Heart right ventricle (tissue), 16 donors: ENCODE measurements around the gene NKD2. TPM values are rescaled to one million over a fixed set of nuclear protein-coding genes. Genes with fewer than 3 reads are reported as not detected.

ENCODE experiments used
- ATAC-seq, 8 donors: fragments of 200-7000 bp; cut with Tn5 transposase; one replicate each; pipeline ENCODE4 v1.9.1; 2020; ENCODE audit warnings: mild to moderate bottlenecking in 8 of 8, moderate library complexity in 8 of 8, moderate number of reproducible peaks in 1 of 8
- DNase-seq, 2 donors: peaks; one replicate each; pipeline ENCODE4 v3.0.0-alpha.2; 2020
- H3K27ac ChIP-seq, 10 donors: fragments of 200-600 bp; sonication (generic) in 2 of 10; one replicate each; pipeline versions ENCODE4 v1.5.0 to v1.8.0; 2020 to 2022; ENCODE audit warnings: mild to moderate bottlenecking in 3 of 10
- H3K27me3 ChIP-seq, 7 donors: fragments of 200-600 bp; one replicate each; pipeline ENCODE4 v1.8.0; 2021 to 2022; ENCODE audit warnings: mild to moderate bottlenecking in 2 of 7
- H3K36me3 ChIP-seq, 9 donors: fragments of 200-600 bp; sonication (generic) in 1 of 9; one replicate each; pipeline versions ENCODE4 v1.5.0 to v1.8.0; 2020 to 2022; ENCODE audit warnings: mild to moderate bottlenecking in 2 of 9
- H3K4me1 ChIP-seq, 9 donors: fragments of 200-600 bp; sonication (generic) in 1 of 9; one replicate each; pipeline versions ENCODE4 v1.5.0 to v1.8.0; 2020 to 2022; ENCODE audit warnings: mild to moderate bottlenecking in 4 of 9
- H3K4me3 ChIP-seq, 10 donors: fragments of 200-600 bp; sonication (generic) in 2 of 10; one replicate each; pipeline versions ENCODE4 v1.5.0 to v1.8.0; 2020 to 2022; ENCODE audit warnings: mild to moderate bottlenecking in 7 of 10, moderate library complexity in 2 of 10
- H3K9me3 ChIP-seq, 11 donors: fragments of 200-600 bp in 10 of 11; sonication (generic) in 2 of 11; one replicate each; pipeline versions ENCODE4 v1.5.0 to v1.8.0; 2013 to 2022; ENCODE audit warnings: mild to moderate bottlenecking in 2 of 11, control low read depth in 1 of 11, moderate library complexity in 1 of 11
- CTCF ChIP-seq, 9 donors: fragments of 200-600 bp; sonication (generic) in 2 of 9; IDR thresholded peaks; one replicate each; pipeline versions ENCODE4 v1.5.0 to v1.8.0; 2021 to 2022; ENCODE audit warnings: antibody characterized with exemption in 9 of 9, mild to moderate bottlenecking in 5 of 9, moderate library complexity in 1 of 9
- WGBS, 2 donors: extraction: QIAGEN DNeasy Blood & Tissue Kit; methylation state at CpG; one replicate each; pipeline ENCODE4 v1.1.7; 2013; ENCODE audit warnings: inconsistent platforms in 1 of 2; 5-methylcytosine and 5-hydroxymethylcytosine counted together
- intact Hi-C, 10 donors: fragments of 100-400 bp; cut with DNase I; formaldehyde crosslinking; loops; one replicate each; pipeline versions ENCODE4 v1.11.1 to v1.14.2; 2022
- polyA plus RNA-seq, 2 donors: library from polyadenylated mRNA; stranded (reverse); fragments of 200-250 nt; gene quantifications; one replicate each; pipeline ENCODE4 v1.2.3, GENCODE V29; 2013
- total RNA-seq, 10 donors: library from RNA; stranded (reverse); fragmentation: NEBNext Ultra II Directional in 3 of 10; extraction: Animal tissue kit (Norgen Biotek cat#: 25700) in 3 of 10; gene quantifications; one replicate each; pipeline versions ENCODE4 v1.2.1 to v1.2.4, GENCODE V29; 2021 to 2023
- donor health status: Arrhythmogenic right ventricular cardiomyopathy.
- donor health status: ischemic (EF 13 %, LVEDD 7.1; RV severe dilation, severe dysfunction).
- donor health status: healthy with polysubstance abuse.
- donor health status: DM: no; HTN: yes; CAD: no.
- donor health status: DM: no; HTN: no; CAD: no.
- donor health status: ischemic (EF 25% LVEDD 6.9; RV normal size, moderate dysfunction).
- donor health status: ischemic (EF 25% LVEDD 5.7; RV mildly dilated, moderate dysfunction).
- donor health status: healthy.
- donor health status: DM: yes; HTN: yes; CAD: no.
- donor health status: Ischemic cardiomyopathy.
- donor health status: ischemic (EF 35%, LVEDD 5.7; RV mildly dilated, moderate dysfunction).
- donor health status: nonischemic (EF 11% LVEDD 7.7; RV severe dilation, severe dysfunction).
- donor health status: DM: yes; HTN: yes; CAD: no.
- donor health status: PGD.
- donor health status: ischemic (EF 29% LVEDD 5.4; RV normal size, mild dysfunction).
- donor health status: nonischemic (EF 23%, LVEDD 6.1; RV moderate dilation, normal function).

NKD2 gene
- total and polyA plus RNA-seq, 12 donors = 0.31 to 12.7 (median 1.8) TPM

GRCh38 chr5:1011741-1012312, 3.2 kb downstream of the NKD2 start:
- DNase-seq (no peak), ATAC-seq (no peak)
- H3K4me1 ChIP-seq = peaks cover 8 to 38% (median 21%) of the 10 kb centered on the region in 9 donors
- 88 to 92% methylated on average over 19 of the region's 19 CpGs for WGBS, 2 donors
- no peak overlapping the region for H3K27ac ChIP-seq
- peaks cover 0 to 52% (median 24%) of the 10 kb centered on the region in 7 donors for H3K27me3 ChIP-seq
- TF ChIP-seq CTCF (IDR thresholded peaks at IDR 0.05) = no peak
- H3K36me3 ChIP-seq = no peaks in the 10 kb centered on the region
- intact Hi-C loops = loop anchor here in 1 of 10 donors (10.0 kb wide), 1 partner anchor 133 kb away; no protein-coding TSS in a partner anchor
- H3K9me3 ChIP-seq = no peaks in the 10 kb centered on the region
- H3K4me3 ChIP-seq = no peak overlapping the region

DNA sequence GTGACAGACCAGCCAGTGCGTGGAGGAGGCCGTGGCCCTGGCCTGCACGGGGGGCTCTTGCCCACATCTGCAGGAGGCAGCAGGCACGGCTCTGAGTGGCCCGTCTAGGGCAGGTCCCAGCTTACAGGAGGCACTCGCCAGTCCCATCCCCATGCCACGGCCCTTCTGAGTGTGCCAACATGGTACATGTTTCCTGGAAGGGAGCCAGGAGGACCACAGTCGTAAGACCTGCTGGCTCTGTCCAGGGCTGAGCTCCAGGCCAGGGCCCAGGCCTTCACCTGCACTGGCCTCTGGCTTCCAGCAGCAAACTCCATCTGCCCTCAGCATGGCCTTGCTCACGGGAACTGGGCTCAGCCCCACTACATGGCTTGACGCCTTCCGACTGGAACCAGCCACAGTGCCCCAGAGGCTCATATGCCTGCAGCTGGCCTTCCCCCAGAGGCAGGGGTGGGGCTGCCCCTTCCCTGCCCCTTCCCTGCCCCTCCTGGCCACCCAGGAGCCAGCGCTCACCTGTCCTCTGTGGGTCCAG, 3.8 kb downstream of the NKD2 start:
- no peaks in the 10 kb centered on the region for H3K9me3 ChIP-seq
- no peaks in the 10 kb centered on the region for H3K36me3 ChIP-seq
- 93 to 96% methylated on average over 12 of the region's 12 CpGs for WGBS, 2 donors
- peaks cover 0 to 47% (median 24%) of the 10 kb centered on the region in 7 donors for H3K27me3 ChIP-seq
- H3K27ac ChIP-seq = no peak overlapping the region
- intact Hi-C loops = loop anchor here in 1 of 10 donors (10.0 kb wide), 1 partner anchor 132 kb away; no protein-coding TSS in a partner anchor
- peak in 1 of 2 donors; percentile 15 for DNase-seq
- no peak overlapping the region for H3K4me3 ChIP-seq
- no peak for TF ChIP-seq CTCF (IDR thresholded peaks at IDR 0.05)
- peaks cover 8 to 38% (median 21%) of the 10 kb centered on the region in 9 donors for H3K4me1 ChIP-seq
- no peak for ATAC-seq

DNA sequence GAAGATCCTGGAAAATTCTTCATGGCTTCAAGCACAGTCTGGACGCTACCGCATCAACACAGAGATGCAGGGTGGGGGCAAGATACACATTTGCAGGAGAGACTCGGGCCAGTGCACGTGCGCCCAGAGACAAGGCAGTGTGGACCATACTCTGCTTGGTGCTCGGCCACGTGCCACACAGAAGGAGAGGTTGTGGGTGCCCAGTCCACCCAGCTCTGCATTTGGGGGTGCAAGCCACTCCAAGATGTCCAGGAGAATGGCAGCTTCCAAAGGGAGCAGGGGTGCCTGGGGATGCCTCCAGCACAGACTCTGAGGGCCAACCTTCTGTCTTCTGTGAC, 4.3 kb downstream of the NKD2 start:
- Histone ChIP-seq H3K4me1 (peaks cover 8 to 34% (median 21%) of the 10 kb centered on the region in 9 donors), H3K27ac (no peak overlapping the region), H3K4me3 (no peak overlapping the region), H3K27me3 (peaks cover 0 to 42% (median 22%) of the 10 kb centered on the region in 7 donors), H3K9me3 (no peaks in the 10 kb centered on the region), H3K36me3 (no peaks in the 10 kb centered on the region)
- ATAC-seq (no peak), DNase-seq (no peak)
- intact Hi-C loops = loop anchor here in 1 of 10 donors (10.0 kb wide), 1 partner anchor 132 kb away; no protein-coding TSS in a partner anchor
- no peak for TF ChIP-seq CTCF (IDR thresholded peaks at IDR 0.05)
- 96 to 99% methylated on average over 7 of the region's 7 CpGs for WGBS, 2 donors

- intact Hi-C loops = loop anchor here in 1 of 10 donors (10.0 kb wide), 1 partner anchor 131 kb away; no protein-coding TSS in a partner anchor
- Histone ChIP-seq H3K27ac (no peak overlapping the region), H3K27me3 (peaks cover 0 to 36% (median 17%) of the 10 kb centered on the region in 7 donors), H3K9me3 (no peaks in the 10 kb centered on the region), H3K4me3 (no peak overlapping the region), H3K4me1 (peaks cover 6 to 29% (median 18%) of the 10 kb centered on the region in 9 donors), H3K36me3 (no peaks in the 10 kb centered on the region)
- no peak for TF ChIP-seq CTCF (IDR thresholded peaks at IDR 0.05)
- WGBS, 2 donors = 91 to 96% methylated on average over 19 of the region's 19 CpGs
- ATAC-seq (no peak), DNase-seq (peak in 1 of 2 donors; percentile 7)
These were observed 4.8 kb downstream of the NKD2 start for GRCh38 chr5:1013238-1013947.
